Breast epithelium (tissue), 4 donors: ENCODE measurements around the gene PKHD1. TPM values are rescaled to one million over a fixed set of nuclear protein-coding genes. Genes with fewer than 3 reads are reported as not detected.
"Not testable (repeated sequence)": the region's sequence is repeated elsewhere in the genome, so short reads cannot be mapped to it uniquely, and the experiment has no call there.

Source experiments
- DNase-seq, 2 donors: peaks; one replicate each; pipeline ENCODE4 v3.0.0-alpha.2; 2019; ENCODE audit warnings: low spot score in 2 of 2
- H3K27ac ChIP-seq, 2 donors: fragments of 200-600 bp; sonication (generic) in 1 of 2; one replicate each; pipeline ENCODE4 v1.5.1; 2016 to 2019; ENCODE audit warnings: mild to moderate bottlenecking in 1 of 2
- H3K27me3 ChIP-seq, 2 donors: fragments of 200-600 bp; sonication (generic) in 1 of 2; one replicate each; pipeline versions ENCODE4 v1.5.1 to v1.6.0; 2017 to 2019; ENCODE audit warnings: control low read depth in 1 of 2, mild to moderate bottlenecking in 1 of 2
- H3K36me3 ChIP-seq: fragments of 200-600 bp; one replicate; pipeline ENCODE4 v1.5.1; 2019
- H3K4me1 ChIP-seq, 2 donors: fragments of 200-600 bp; sonication (generic); one replicate each; pipeline ENCODE4 v1.5.1; 2016 to 2019; ENCODE audit warnings: control low read depth in 1 of 2
- H3K4me3 ChIP-seq, 3 donors: fragments of 200-600 bp; sonication (generic); 1 replicate in 2 of 3; 2 replicates in 1 of 3; pipeline ENCODE4 v1.5.1; 2016 to 2019; ENCODE audit warnings: mild to moderate bottlenecking in 3 of 3, moderate library complexity in 2 of 3
- H3K9me3 ChIP-seq, 2 donors: fragments of 200-600 bp; sonication (generic) in 1 of 2; one replicate each; pipeline ENCODE4 v1.5.1; 2016 to 2019; ENCODE audit warnings: control low read depth in 1 of 2
- POLR2A ChIP-seq: fragments of 450-650 bp; IDR thresholded peaks from one replicate; pipeline ENCODE4 v1.6.1; 2016; ENCODE audit warnings: antibody characterized with exemption, mild to moderate bottlenecking, moderate library complexity
- POLR2AphosphoS5 ChIP-seq, 3 donors: sonication (generic); formaldehyde crosslinking; IDR thresholded peaks; one replicate each; pipeline ENCODE4 v1.6.1; 2017; ENCODE audit warnings: antibody characterized with exemption in 3 of 3
- intact Hi-C: fragments of 100-400 bp; cut with DNase I; formaldehyde crosslinking; loops from one replicate; pipeline ENCODE4 v1.15.1; 2023; ENCODE audit warnings: low total_unique reads
- total RNA-seq, 3 donors: library from RNA; depleted of rRNA; stranded (reverse); fragments of >200 nt; gene quantifications; one replicate each; pipeline ENCODE4 v1.1.0, GENCODE V29; 2016
- TF ChIP-seq, protein P1 (sequence below), 3 donors: fragments of 450-650 bp; IDR thresholded peaks; one replicate each; pipeline ENCODE4 v1.5.1; 2016 to 2017; ENCODE audit warnings: antibody characterized with exemption in 3 of 3, mild to moderate bottlenecking in 3 of 3, moderate library complexity in 3 of 3

PKHD1 gene
- total RNA-seq, 3 donors from 2014 or later: 0.44 to 1.1 (median 0.66) TPM

DNA sequence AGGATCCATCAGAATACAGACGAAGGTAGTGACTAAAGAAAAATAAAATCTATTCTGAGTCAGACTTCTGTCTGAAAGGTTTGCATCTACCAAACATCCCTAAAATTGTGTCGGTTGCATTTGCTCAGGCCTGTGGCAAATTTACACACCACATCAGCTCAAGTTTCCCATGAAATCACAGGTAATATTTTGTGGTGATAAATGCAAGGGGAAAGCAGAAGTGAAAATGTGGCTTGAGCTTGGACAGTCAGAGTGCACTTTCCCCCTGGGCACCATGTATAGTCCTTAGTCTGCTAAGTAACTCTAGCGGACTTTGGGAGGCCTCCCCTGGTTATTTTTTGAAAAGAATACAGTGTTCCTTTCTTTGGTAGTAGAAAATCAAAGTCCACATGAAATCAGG lies 159.1 kb downstream of the PKHD1 start:
- intact Hi-C loops: no loop called here
- no peak for TF ChIP-seq POLR2AphosphoS5 (IDR thresholded peaks at IDR 0.05)
- Histone ChIP-seq H3K27me3 (no peaks in the 10 kb centered on the region), H3K4me3 (no peak overlapping the region), H3K36me3 (no peaks in the 10 kb centered on the region), H3K27ac (no peak overlapping the region), H3K9me3 (no peaks in the 10 kb centered on the region), H3K4me1 (no peaks in the 10 kb centered on the region)
- DNase-seq: no peak

DNA sequence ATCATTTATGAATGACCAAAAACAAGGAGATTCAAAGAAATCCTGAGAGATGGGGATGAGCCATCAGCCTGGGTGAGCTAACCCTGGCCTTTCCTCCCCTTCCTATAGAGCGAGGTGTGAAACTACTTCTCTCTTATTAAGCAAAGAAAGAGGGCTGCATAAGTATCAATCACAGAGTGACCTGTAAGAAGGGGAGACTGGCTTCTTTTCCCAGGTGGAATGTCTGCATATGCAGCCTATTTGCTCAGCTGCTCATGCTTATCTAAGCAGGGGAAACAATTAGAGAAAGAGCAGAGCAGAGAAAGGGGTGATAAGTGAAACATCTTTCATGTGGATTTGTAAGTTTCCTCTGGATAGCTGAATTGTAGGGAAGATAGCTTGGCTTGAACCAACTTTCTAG lies 160.0 kb downstream of the PKHD1 start:
- H3K27me3 ChIP-seq: no peaks in the 10 kb centered on the region
- H3K27ac ChIP-seq: no peak overlapping the region
- DNase-seq: no peak
- H3K4me1 ChIP-seq: no peaks in the 10 kb centered on the region
- intact Hi-C loops: no loop called here
- peaks cover 0 to 5% of the 10 kb centered on the region in 2 donors for H3K9me3 ChIP-seq
- H3K4me3 ChIP-seq: no peak overlapping the region
- no peaks in the 10 kb centered on the region for H3K36me3 ChIP-seq
- TF ChIP-seq POLR2A (no peak), POLR2AphosphoS5 (IDR thresholded peaks at IDR 0.05) (no peak)
- TF ChIP-seq, protein P1, sequence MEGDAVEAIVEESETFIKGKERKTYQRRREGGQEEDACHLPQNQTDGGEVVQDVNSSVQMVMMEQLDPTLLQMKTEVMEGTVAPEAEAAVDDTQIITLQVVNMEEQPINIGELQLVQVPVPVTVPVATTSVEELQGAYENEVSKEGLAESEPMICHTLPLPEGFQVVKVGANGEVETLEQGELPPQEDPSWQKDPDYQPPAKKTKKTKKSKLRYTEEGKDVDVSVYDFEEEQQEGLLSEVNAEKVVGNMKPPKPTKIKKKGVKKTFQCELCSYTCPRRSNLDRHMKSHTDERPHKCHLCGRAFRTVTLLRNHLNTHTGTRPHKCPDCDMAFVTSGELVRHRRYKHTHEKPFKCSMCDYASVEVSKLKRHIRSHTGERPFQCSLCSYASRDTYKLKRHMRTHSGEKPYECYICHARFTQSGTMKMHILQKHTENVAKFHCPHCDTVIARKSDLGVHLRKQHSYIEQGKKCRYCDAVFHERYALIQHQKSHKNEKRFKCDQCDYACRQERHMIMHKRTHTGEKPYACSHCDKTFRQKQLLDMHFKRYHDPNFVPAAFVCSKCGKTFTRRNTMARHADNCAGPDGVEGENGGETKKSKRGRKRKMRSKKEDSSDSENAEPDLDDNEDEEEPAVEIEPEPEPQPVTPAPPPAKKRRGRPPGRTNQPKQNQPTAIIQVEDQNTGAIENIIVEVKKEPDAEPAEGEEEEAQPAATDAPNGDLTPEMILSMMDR (IDR thresholded peaks at IDR 0.05): no peak

DNA sequence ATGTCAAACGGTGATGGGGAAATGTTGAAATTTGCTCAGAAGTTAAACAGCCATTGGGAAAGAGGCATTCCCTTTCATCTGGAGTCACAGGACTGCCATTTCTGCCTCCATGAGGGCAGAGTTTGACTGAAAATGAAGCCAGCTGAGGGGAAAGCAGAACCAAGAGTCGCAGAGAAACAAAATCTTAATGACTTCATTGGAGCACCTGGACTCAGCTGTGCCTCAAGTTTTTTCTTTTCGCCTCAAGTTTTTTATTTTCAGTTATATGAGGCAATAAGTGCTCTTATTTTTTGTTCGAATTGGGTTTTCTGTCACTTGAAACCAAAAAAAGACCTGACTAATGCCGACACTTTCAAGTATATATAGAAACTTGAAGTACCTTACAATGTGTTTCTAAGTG lies 161.3 kb downstream of the PKHD1 start:
- H3K4me3 ChIP-seq: no peak overlapping the region
- DNase-seq: no peak
- no peaks in the 10 kb centered on the region for H3K36me3 ChIP-seq
- peaks cover 0 to 11% of the 10 kb centered on the region in 2 donors for H3K9me3 ChIP-seq
- H3K27ac ChIP-seq: no peak overlapping the region
- intact Hi-C loops: no loop called here
- TF ChIP-seq, protein P1 (IDR thresholded peaks at IDR 0.05): no peak
- TF ChIP-seq POLR2A (no peak), POLR2AphosphoS5 (IDR thresholded peaks at IDR 0.05) (no peak)
- no peaks in the 10 kb centered on the region for H3K27me3 ChIP-seq
- H3K4me1 ChIP-seq: no peaks in the 10 kb centered on the region

DNA sequence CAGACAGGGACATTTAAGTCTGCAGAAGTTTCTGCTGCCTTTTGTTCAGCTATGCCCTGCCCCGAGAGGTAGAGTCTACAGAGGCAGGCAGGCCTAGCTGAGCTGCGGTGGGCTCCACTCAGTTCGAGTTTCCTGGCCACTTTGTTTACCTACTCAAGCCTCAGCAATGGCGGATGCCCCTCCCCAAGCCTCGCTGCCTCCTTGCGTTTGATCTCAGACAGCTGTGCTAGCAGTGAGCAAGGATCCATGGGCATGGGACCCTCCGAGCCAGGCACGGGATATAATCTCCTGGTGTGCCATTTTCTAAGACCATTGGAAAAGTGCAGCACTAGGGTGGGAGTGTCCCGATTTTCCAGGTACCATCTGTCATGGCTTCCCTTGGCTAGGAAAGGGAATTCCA lies 164.9 kb downstream of the PKHD1 start:
- H3K36me3 ChIP-seq, H3K4me1 ChIP-seq, H3K4me3 ChIP-seq, H3K27me3 ChIP-seq, H3K27ac ChIP-seq, intact Hi-C loops, DNase-seq: not testable (repeated sequence)
- H3K9me3 ChIP-seq: peaks cover 0 to 17% of the 10 kb centered on the region in 2 donors

DNA sequence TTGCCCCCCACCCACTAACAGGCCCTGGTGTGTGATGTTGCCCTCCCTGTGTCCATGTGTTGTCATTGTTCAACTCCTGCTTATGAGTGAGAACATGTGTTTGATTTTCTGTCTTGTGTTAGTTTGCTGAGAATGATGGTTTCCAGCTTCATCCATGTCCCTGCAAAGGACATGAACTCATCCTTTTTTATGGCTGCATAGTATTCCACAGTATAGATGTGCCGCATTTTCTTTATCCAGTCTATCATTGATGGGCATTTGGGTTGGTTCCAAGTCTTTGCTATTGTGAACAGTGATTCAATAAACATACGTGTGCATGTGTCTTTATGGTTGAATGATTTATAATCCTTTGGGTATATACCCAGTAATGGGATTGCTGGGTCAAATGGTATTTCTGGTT lies 169.1 kb downstream of the PKHD1 start:
- H3K36me3 ChIP-seq, H3K27me3 ChIP-seq, DNase-seq, H3K4me1 ChIP-seq, intact Hi-C loops, H3K27ac ChIP-seq, H3K4me3 ChIP-seq: not testable (repeated sequence)
- H3K9me3 ChIP-seq: peaks cover 0 to 17% of the 10 kb centered on the region in 2 donors

DNA sequence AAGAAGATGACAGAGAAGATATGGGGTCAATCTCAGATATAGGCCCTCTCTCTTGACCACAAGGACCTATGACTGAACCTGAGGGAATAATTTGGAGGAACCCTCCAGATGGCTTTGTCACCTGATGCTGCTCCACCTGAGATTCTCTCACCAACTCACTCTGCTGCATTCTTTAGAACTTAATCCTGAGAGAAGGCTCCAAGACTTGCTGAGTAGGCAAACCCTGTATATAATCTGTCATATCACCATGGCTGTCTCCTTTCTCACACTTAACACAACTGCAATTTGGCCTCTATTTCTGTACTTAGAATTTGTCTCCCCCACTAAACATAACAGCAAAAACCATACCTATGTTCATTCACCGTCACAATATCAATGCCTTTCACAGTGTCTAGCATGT lies 172.3 kb downstream of the PKHD1 start:
- intact Hi-C loops: no loop called here
- no peak for DNase-seq

More for the DNA sequence above, 172.3 kb downstream of the PKHD1 start:
- no peaks in the 10 kb centered on the region for H3K36me3 ChIP-seq
- H3K4me3 ChIP-seq: no peak overlapping the region
- TF ChIP-seq POLR2AphosphoS5 (IDR thresholded peaks at IDR 0.05) (no peak), POLR2A (no peak)
- TF ChIP-seq, protein P1 (IDR thresholded peaks at IDR 0.05): no peak
- no peaks in the 10 kb centered on the region for H3K27me3 ChIP-seq
- H3K9me3 ChIP-seq: peaks cover 0 to 6% of the 10 kb centered on the region in 2 donors
- H3K4me1 ChIP-seq: no peaks in the 10 kb centered on the region
- no peak overlapping the region for H3K27ac ChIP-seq
